Hepatocyte (in vitro differentiated cells): ENCODE data around the gene IL1RAPL2. TPM values are rescaled to one million over a fixed set of nuclear protein-coding genes. Genes with fewer than 3 reads are reported as not detected.

Experiments used
- DNase-seq: peaks from one replicate; pipeline ENCODE4 v3.0.0-alpha.2; 2016; ENCODE audit warnings: low spot score
- H2AFZ ChIP-seq: fragments of 200-600 bp; sonication (generic); 2 replicates; pipeline ENCODE4 v1.6.0; 2016; ENCODE audit warnings: antibody characterized with exemption, mild to moderate bottlenecking
- H3K27ac ChIP-seq: fragments of 200-600 bp; sonication (generic); 2 replicates; pipeline ENCODE4 v1.5.1; 2016; ENCODE audit warnings: mild to moderate bottlenecking
- H3K27me3 ChIP-seq: fragments of 200-600 bp; sonication (generic); 2 replicates; pipeline ENCODE4 v1.6.1; 2016
- H3K36me3 ChIP-seq: fragments of 200-600 bp; sonication (generic); replicated peaks from 2 replicates; pipeline ENCODE4 v1.5.1; 2016; ENCODE audit warnings: low read depth; ENCODE audit not compliant: insufficient read depth
- H3K4me1 ChIP-seq: fragments of 200-600 bp; sonication (generic); 2 replicates; pipeline ENCODE4 v1.5.1; 2016; ENCODE audit warnings: mild to moderate bottlenecking, moderate library complexity; ENCODE audit not compliant: insufficient read depth
- H3K4me2 ChIP-seq: fragments of 200-600 bp; sonication (generic); 2 replicates; pipeline ENCODE4 v1.6.0; 2016
- H3K4me3 ChIP-seq: fragments of 200-600 bp; sonication (generic); 2 replicates; pipeline ENCODE4 v1.5.1; 2016; ENCODE audit warnings: mild to moderate bottlenecking
- H3K79me2 ChIP-seq: fragments of 200-600 bp; sonication (generic); 2 replicates; pipeline ENCODE4 v1.6.0; 2017; ENCODE audit warnings: mild to moderate bottlenecking
- H3K9me2 ChIP-seq: fragments of 200-600 bp; sonication (generic); replicated peaks from 2 replicates; pipeline ENCODE4 v1.6.0; 2017; ENCODE audit warnings: mild to moderate bottlenecking; ENCODE audit not compliant: insufficient read depth
- H3K9me3 ChIP-seq: fragments of 200-600 bp; sonication (generic); 2 replicates; pipeline ENCODE4 v1.5.1; 2016; ENCODE audit warnings: low read depth, mild to moderate bottlenecking
- H4K20me1 ChIP-seq: fragments of 200-600 bp; sonication (generic); 2 replicates; pipeline ENCODE4 v1.6.0; 2016; ENCODE audit warnings: mild to moderate bottlenecking; ENCODE audit not compliant: insufficient read depth, poor library complexity, severe bottlenecking
- EZH2 ChIP-seq: fragments of 200-600 bp; sonication (generic); IDR thresholded peaks from 2 replicates; pipeline ENCODE4 v1.6.1; 2016; ENCODE audit warnings: antibody characterized with exemption, mild to moderate bottlenecking, borderline replicate concordance
- EZH2phosphoT487 ChIP-seq: fragments of 200-600 bp; sonication (generic); IDR thresholded peaks from one replicate; pipeline ENCODE4 v1.6.1; 2018; ENCODE audit warnings: antibody characterized with exemption, mild to moderate bottlenecking, low read depth, moderate library complexity; ENCODE audit not compliant: unreplicated experiment, severe bottlenecking
- WGBS: methylation state at CpG from one replicate; pipeline ENCODE4 v1.1.6; 2016; ENCODE audit warnings: low lambda C conversion rate; ENCODE audit errors: missing lambda C conversion rate; 5-methylcytosine and 5-hydroxymethylcytosine counted together
- polyA plus RNA-seq: library from polyadenylated mRNA; unstranded; fragments of >200 nt; fragmentation: Nextera tagmentation; extraction: Ambion mirVana; gene quantifications from 2 replicates; pipeline ENCODE4 v1.2.1, GENCODE V29; 2016
- total RNA-seq: library from RNA; depleted of rRNA; stranded (reverse); fragments of >200 nt; gene quantifications from 2 replicates; pipeline ENCODE4 v1.2.3, GENCODE V29; 2014
- TF ChIP-seq, protein P1 (sequence below): fragments of 200-600 bp; sonication (generic); IDR thresholded peaks from 2 replicates; pipeline ENCODE4 v1.5.1; 2016; ENCODE audit warnings: antibody characterized with exemption, mild to moderate bottlenecking; ENCODE audit not compliant: poor library complexity

IL1RAPL2 gene
- total and polyA plus RNA-seq, 2 experiments from 2014 or later = 0.40 TPM; not detected in 1

DNA sequence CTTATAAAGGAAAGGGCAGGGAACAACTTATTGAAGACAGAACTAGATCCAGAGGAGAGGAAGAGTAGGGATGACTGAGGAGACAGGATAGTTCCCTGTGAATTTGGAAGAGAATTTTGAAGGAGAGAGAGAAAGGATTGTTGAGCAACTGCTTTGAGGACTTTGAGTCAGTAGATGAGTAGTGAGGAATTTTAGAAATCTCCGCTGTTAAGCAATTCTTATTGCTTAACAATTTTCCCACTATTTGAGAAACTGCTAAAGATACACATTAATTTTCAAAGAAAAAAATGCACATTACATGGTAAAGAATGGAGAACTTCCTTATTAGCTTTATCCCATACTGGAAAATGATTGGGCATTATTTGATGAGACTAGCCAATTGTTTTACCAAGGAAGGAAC is 1140.0 kb downstream of the IL1RAPL2 start:
- Histone ChIP-seq H2AFZ (no peak overlapping the region), H4K20me1 (no peaks in the 10 kb centered on the region), H3K9me2 (no peaks in the 10 kb centered on the region), H3K27me3 (no peaks in the 10 kb centered on the region), H3K36me3 (no peaks in the 10 kb centered on the region), H3K4me3 (no peak overlapping the region), H3K9me3 (no peaks in the 10 kb centered on the region), H3K4me2 (no peak overlapping the region), H3K79me2 (no peaks in the 10 kb centered on the region), H3K4me1 (no peaks in the 10 kb centered on the region), H3K27ac (no peak overlapping the region)
- WGBS = 86% methylated on average over 1 of the region's 1 CpG
- no peak for TF ChIP-seq EZH2phosphoT487
- TF ChIP-seq, protein P1, sequence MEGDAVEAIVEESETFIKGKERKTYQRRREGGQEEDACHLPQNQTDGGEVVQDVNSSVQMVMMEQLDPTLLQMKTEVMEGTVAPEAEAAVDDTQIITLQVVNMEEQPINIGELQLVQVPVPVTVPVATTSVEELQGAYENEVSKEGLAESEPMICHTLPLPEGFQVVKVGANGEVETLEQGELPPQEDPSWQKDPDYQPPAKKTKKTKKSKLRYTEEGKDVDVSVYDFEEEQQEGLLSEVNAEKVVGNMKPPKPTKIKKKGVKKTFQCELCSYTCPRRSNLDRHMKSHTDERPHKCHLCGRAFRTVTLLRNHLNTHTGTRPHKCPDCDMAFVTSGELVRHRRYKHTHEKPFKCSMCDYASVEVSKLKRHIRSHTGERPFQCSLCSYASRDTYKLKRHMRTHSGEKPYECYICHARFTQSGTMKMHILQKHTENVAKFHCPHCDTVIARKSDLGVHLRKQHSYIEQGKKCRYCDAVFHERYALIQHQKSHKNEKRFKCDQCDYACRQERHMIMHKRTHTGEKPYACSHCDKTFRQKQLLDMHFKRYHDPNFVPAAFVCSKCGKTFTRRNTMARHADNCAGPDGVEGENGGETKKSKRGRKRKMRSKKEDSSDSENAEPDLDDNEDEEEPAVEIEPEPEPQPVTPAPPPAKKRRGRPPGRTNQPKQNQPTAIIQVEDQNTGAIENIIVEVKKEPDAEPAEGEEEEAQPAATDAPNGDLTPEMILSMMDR = no peak
- TF ChIP-seq EZH2 = no peak
- DNase-seq = no peak

DNA sequence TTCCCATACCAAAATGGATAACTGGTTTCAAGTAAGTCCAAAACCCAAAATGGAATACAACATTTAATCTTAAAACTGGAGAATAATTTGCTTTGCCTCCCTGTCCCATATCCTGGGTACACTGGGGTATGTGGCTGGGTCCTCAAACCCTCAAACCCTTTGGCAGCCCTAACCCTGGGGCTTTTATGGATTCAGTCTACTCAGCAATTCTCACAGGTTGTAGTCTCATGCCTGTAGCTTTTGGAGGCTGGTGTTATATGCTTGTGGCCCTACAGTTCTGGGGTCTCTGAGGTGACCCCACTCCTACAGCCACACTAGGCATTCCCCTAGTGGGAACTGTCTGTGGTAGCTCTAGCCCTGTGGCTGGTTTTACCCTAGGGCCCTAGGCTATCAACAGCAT is 1145.8 kb downstream of the IL1RAPL2 start:
- Histone ChIP-seq H2AFZ (no peak overlapping the region), H3K4me2 (no peak overlapping the region), H3K27me3 (no peaks in the 10 kb centered on the region), H3K4me1 (no peaks in the 10 kb centered on the region), H3K79me2 (no peaks in the 10 kb centered on the region), H3K27ac (no peak overlapping the region), H3K9me2 (no peaks in the 10 kb centered on the region), H4K20me1 (no peaks in the 10 kb centered on the region), H3K9me3 (no peaks in the 10 kb centered on the region), H3K36me3 (no peaks in the 10 kb centered on the region), H3K4me3 (no peak overlapping the region)
- TF ChIP-seq EZH2 (no peak), EZH2phosphoT487 (no peak)
- TF ChIP-seq, protein P1 = no peak
- DNase-seq = no peak

DNA sequence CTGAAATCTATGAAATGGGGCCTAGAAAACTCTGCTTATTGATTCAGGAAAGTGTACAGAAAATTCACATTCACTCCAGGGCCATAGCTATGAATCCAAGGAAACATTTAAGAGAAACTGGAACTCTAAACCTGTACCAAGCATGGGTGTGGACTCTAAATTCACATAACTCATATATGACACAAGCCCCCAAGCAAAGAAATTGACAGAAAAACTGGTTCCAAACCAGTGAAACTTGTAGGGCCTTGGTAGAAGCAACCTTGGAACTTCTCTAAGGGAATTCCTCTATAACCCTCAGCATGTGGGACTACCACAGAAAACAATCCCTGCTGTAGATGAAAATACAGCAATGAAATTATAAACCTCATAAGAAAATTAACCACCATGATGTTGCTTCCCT is 1149.7 kb downstream of the IL1RAPL2 start:
- H4K20me1 ChIP-seq = no peaks in the 10 kb centered on the region
- no peak overlapping the region for H3K27ac ChIP-seq
- H3K4me1 ChIP-seq = no peaks in the 10 kb centered on the region
- no peaks in the 10 kb centered on the region for H3K79me2 ChIP-seq
- H3K9me2 ChIP-seq = no peaks in the 10 kb centered on the region
- DNase-seq = no peak
- no peak for TF ChIP-seq EZH2phosphoT487
- no peak for TF ChIP-seq EZH2
- TF ChIP-seq, protein P1 = no peak
- H3K36me3 ChIP-seq = no peaks in the 10 kb centered on the region
- no peaks in the 10 kb centered on the region for H3K9me3 ChIP-seq
- no peak overlapping the region for H3K4me2 ChIP-seq
- H2AFZ ChIP-seq = no peak overlapping the region
- H3K4me3 ChIP-seq = no peak overlapping the region
- H3K27me3 ChIP-seq = no peaks in the 10 kb centered on the region

DNA sequence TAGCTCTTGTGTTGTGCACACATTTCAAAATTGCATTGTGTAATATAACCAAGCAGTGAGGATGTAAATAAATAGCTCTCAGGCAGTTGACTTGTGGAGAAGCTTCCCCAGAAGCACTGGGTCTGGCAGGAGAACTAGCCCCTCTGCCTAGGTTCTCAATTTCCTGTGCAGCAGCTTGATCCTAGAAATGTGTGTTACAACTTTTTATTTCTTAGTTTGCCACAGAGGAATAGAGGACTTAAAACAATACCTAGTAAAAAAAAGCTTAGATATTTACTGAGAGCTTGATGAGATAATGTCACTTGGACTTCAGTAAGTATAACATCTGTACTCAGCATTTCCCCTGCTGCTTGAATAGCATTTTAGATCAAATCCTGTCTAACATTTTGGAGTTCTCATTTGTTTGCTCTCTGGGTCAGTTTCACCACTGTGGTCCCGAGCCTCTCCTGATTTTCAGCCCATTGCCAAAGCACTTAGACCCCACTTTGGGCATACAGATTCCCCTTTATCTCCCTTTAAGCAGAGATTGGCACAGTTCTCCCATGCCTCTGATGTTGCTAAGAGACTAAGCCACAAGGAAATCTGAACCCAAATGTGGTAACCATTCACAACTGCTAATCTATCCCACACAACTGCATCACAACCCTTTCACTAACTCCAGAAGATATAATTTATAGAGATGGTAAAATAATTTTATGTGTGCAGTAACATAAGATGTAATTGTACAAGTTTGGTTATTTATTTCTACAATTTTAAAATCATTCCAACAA is 1158.2 kb downstream of the IL1RAPL2 start:
- H3K79me2 ChIP-seq = no peaks in the 10 kb centered on the region
- 40% methylated on average over 1 of the region's 1 CpG for WGBS

More for the DNA sequence above, 1158.2 kb downstream of the IL1RAPL2 start:
- Histone ChIP-seq H3K4me2 (no peak overlapping the region), H3K27me3 (no peaks in the 10 kb centered on the region), H2AFZ (no peak overlapping the region), H3K9me2 (no peaks in the 10 kb centered on the region), H3K9me3 (no peaks in the 10 kb centered on the region), H3K4me1 (no peaks in the 10 kb centered on the region), H3K36me3 (no peaks in the 10 kb centered on the region), H3K27ac (no peak overlapping the region), H4K20me1 (no peaks in the 10 kb centered on the region), H3K4me3 (no peak overlapping the region)
- no peak for DNase-seq
- TF ChIP-seq EZH2phosphoT487 (no peak), EZH2 (no peak)
- TF ChIP-seq, protein P1 = no peak
